Activated naive CD4-positive, alpha-beta T cell treated with Interleukin-2 at 50 U/mL for 16 hours (primary cell): Measurements from ENCODE around the gene PSMA1.
"Not testable (repeated sequence)": the region's sequence is repeated elsewhere in the genome, so short reads cannot be mapped to it uniquely, and the experiment has no call there.

Experiments
- DNase-seq: peaks from one replicate; pipeline ENCODE4 v3.0.0-alpha.2; 2020

Gene PSMA1

DNA sequence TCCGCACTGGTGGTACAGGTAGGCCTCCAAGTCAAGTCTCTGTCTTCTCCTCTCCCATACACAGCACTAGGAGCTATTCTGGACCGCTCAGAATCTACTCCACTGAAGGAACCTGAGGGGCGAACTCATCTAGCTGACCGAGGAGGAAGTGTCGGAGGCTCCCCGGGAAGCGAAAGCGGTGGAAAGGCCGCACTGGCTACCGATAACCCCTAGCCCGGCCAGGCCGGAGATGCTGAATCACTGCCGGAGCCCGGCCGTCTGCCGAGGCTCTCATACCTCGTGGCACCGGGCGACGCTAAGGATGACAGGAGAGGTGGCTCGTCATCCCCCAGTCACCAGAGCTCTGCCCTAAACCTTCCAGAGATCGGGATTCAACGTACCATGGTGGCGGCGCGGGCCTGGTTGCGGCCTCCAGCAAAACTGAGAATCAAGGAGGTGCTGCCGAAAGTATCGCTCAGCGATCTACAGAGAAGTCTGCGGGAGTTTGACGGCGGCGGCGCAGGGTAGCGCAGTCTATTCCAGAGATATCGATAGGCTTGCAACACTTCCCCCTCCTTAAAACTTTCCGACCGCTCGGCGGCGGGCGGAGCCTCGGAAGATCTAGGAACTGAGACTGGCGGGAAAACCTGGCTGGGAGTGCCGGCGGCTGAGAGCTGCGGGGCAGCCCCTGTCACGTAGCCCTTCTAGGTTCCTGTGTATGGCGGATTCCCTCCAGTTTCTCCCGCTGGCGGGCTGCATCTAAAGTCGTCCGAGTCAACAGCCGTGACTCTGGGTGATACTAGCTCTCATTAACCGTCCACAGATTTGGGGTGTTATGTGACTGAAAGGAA is at the start of gene PSMA1:
TSS of gene PSMA1 (minus strand) at position 470 of the 830 bp plus-strand sequence. CDS start at position 383, 87 bp downstream.
- DNase-seq: peak; percentile 94

DNA sequence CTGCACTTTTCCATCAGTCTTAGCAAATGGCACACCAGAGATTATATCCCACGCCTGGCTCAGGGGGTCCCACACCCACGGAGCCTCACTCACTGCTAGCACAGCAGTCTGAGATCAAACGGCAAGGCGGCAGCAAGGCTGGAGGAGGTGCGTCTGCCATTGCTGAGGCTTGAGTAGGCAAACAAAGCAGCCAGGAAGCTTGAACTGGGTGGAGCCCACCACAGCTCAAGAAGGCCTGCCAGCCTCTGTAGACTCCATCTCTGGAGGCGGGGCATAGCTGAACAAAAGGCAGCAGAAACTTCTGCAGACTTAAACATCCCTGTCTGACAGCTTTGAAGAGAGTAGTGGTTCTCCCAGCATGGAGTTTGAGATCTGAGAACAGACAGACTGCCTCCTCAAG is 49.3 kb upstream of the PSMA1 start:
- DNase-seq: peak; percentile 10

DNA sequence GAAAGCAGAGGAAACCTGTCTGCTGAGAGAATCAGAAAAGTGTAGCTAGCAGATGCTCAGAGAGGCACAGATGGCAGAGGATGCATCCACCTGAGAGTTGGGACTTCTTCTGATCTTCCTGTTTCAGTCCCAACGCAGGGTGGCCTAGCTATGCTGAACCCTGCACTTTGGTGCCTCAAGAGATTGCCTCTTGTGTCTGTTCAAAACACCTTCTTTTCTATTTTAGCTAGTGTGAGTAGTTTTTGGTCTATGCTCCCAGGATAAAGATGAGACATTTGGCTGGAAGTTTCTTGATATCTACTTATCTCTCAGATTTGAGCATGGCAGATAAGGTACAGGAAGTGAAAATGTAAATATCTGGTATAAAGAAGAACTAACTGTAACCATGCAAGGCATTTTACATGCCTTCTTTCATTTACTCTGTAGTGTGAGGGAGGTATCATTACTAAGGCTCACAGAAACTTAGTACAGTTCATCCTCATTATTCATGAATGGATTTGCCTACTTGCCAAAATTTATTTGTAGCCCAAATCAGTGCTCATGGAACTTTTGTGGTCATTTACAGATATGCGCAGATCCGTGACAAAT is 47.0 kb upstream of the PSMA1 start:
- DNase-seq: no peak

DNA sequence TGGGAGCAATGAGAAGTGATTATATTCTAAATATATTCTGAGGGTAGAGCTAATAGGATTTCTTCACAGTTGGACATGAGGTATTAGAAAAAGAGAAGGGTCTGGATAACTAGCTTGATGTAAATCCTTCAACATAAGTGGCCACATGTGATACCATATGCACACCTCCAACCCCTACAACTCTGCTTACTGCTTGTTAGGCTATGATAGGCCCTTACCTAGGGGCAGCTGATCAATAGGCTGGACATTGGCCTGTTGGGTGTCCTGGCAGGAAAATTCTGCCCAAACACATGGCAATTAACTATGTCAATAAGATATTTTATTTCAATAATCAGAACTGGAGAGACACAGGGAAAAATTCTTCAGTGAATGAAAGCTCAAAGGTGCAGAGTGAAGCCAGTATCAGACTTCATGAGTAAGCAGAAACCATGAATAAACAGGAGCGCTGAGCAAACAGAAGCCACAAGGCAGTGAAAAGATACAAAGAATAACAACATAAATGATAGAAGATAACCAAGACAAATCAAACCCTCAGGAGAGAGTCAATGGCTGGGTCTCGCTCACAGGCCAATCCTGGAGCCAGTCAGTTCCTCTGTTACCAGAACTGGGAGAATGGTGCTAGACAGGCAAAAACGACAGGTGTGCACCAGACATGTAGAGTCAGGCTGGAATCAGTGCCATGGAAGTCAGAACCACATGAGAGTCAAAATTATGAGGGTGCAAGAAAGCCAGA is 46.3 kb upstream of the PSMA1 start:
- no peak for DNase-seq

DNA sequence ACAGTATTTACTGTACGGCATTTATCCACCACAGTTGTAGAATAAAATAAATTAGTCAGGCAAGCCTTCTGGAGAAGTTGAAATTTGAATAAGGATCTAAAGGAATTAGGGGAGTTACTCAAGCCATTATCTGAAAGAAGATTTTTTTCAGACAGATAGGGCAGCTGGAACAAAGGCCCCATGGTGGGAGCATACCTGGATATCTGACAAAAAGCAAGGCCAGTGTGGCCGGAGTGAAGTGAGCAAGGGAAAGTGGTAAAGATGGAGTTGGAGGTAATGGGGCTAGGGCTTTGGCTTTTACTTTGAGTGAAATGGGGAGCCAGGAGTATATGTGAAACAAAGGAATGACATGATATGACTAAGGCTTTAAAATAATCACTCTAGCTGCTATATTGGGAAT is 45.7 kb upstream of the PSMA1 start:
- no peak for DNase-seq

DNA sequence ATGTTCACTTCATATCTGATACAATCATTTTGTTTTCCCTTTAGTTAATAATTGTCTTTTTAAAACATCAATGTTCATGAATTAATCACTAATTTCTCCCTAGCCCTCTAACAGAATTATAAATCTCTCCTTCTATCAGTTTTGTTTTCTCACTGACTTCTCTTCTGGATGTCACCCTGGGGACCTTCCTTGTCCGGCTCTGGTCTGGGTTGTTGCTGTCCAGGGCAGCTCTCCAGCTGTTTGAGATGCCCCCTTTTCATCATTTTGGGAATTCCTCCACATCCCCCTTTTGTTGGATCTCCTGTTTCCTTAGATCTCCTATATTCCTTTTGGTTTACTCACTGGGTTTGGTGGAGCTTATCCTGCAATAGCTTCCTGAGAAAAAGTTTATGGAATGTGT is 35.6 kb upstream of the PSMA1 start:
- DNase-seq: no peak

DNA sequence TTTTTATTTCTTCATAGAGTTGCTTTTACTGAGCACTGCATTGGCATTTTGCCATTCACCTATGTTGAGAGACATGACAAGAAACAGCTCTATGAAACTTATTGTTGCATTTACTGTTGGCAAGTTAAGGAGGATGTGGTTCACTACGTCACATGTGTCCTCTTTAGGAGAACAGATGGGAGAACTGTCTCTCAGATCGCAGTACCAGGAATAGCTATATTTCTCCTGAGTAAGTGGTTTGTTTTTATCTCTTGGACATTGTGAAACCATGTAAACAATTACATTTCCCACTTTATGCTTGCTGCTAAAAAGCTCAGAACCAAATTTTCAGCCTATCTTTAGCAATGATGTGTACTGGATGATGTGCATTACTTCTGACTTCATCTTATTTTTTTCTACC is 34.8 kb upstream of the PSMA1 start:
- DNase-seq: no peak

DNA sequence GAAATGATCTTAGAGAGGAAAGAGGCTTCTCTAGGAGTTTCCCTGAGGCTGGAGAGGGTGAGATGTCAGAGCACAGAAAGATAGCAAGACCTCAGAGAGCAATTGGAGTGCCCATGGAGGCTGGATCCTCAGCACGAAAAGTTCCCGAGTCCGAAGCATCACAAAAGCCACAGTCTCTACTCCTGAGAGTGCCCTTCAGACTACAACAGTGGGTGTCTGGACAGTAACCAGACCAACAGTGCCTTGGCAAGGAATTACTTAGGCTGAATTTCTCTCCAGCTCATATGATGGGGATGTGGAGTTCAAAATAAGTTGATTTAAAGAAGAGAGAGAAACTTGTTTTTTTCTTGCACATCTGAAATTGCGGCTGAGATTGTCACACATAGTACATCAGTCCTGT is 31.9 kb upstream of the PSMA1 start:
- no peak for DNase-seq

DNA sequence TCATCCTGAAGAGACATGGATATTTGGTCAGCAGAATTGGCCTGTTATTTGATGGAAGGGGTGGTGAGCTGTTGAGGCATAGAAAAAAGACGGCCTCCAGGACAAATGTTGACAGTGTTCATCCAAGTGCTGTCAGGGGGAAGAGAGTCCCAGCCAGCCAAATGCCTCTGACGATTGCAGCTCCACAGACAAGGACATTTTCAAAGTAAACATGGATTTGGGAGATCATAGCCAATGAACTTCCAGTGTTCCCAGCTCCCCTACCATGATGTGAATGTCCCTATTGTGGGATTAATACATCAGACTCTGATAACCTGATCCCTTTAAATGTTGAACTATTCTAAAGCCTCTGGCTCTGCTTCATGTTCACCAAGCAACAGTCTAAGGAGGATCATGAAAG is 31.2 kb upstream of the PSMA1 start:
- DNase-seq: no peak

DNA sequence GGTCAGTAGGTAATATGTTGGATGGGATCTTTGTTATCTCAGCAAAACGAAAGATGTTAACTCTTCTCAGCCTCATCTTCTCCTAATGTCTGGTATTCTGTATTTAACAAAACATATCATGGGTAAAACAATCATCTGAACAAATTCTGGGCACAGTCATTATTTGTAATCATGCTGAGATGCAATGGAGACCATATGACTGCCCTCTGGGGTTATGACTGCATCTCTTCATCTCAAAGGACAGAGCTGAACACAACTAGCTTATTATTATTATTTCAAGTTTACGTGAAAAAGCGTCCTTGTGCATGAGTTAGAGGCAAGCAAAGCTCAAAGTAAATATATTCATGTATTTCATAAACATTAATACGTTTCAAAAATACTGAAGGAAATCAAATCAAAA is 29.7 kb upstream of the PSMA1 start:
- no peak for DNase-seq

DNA sequence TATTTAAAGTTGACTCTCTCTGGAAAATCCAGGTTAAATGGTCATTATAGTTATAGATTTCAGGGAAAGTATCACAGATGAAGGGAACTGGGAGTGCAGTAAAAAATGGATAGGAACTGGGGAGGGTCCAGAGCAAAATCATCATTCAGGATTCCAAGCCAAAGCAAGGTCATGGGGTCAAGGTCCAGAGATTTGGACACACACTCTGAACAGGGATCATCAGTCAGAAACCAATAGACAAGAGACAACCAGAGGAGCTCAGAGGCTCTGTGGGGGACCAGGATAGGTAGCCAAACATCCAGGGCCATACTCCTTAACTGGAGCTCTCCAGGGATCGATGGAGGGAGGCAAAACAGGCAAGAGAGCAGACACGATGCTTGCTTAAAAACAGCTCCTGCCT is 27.3 kb upstream of the PSMA1 start:
- DNase-seq: no peak

DNA sequence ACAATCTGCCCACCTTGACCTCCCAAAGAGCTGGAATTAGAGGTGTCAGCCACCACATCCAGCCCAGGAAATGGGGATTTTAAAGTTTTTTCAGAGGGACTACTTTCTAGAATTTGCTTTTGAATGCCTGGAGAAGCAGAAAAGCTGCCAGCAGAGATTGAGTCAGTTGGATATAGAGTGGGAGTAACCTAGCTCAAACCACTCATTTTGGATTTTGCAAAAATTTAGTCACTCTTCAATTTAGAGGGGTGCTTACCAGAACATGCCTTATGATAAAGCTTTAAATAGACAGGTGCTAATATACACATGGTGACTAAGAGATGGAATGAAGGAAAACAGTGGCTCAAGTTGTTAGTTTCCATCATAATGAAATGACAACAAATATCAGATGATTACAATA is 26.5 kb upstream of the PSMA1 start:
- no peak for DNase-seq

DNA sequence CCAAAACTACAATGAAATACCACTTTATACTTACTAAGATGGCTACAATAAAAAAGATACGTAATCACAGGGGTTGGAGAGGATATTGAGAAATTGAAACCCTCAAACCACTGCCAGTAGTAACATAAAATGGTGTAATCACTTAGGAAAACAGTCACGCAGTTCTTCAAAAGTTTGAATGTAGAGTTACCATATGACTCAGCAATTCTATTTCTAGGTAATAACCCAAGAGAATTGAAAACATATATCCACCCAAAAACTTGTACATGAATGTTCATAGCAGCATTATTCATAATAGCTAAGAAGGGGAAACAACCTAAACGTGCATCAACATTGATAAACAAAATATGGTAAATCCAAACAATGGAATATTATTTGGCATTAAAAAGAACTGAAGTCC is 24.4 kb upstream of the PSMA1 start:
- no peak for DNase-seq

DNA sequence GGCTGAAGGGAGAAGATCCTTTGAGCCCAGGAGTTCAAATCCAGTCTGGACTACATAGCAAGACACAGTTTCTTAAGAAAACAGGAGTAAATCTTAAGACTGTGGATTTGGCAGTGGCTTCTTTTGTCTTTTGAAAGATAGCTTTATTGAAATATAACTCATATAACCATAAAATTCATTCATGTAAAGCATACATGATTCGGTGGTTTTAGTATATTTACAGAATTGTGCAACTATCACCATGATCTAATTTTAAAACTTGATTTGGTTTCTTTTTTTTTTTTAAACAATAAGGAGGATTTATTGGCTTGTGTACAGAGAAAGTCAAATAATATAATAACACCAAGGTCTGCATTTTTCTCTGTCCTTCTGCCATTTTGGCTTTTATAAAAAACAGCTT is 23.1 kb upstream of the PSMA1 start:
- DNase-seq: no peak

DNA sequence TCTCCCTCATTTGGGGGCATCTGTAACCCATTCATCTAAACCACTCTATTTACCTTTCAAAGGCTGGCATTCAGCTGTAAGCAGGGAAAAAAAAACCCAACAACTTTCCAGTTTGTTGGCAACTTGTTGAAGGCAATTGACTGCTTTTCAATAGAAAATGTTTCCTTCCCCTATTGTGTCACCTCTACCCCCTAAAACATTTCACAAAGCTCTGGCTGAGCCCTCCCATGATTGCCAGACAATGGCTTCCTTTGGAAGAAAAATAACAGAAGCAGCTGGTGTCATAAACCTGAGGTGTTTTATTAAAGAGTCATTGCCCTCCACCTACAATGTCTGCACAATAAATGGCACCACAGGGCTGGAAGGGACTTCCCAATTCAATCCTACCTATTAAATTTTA is 22.1 kb upstream of the PSMA1 start:
- DNase-seq: no peak

DNA sequence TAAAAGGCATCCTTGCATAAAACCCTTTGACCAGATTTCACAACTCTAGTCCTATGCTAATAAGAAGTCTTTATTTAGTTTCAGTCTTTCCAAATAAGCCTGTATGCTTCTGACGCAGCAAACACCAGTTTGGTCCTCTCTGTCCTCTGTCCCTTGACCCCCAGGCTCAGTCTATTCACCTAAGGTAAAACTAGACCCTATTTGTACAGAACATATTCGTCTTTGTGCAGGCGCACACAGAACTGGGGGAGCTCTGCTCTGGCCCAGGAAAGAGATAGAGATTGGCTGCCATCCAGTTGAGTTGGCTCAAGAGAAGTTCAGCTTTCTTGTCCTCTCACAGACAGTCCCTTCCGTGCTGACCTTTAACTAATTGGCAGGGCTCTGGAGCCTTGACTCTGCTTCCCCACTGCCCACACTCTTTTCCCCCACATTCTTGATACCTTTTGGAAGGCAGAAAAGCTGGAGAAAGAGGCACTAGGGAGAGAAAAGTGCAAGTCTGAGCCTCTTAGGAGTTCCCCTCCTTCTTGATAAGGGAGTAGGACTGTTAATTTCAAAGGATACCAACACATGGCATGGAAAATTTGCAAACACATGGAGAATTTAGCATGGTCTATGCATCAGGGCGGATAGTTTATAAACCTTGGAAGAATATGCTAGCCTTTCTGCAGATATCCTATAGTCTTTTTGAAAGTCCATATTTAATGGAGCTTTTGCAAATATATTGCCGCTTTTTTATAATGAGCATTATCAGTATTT is 21.2 kb upstream of the PSMA1 start:
- DNase-seq: no peak

DNA sequence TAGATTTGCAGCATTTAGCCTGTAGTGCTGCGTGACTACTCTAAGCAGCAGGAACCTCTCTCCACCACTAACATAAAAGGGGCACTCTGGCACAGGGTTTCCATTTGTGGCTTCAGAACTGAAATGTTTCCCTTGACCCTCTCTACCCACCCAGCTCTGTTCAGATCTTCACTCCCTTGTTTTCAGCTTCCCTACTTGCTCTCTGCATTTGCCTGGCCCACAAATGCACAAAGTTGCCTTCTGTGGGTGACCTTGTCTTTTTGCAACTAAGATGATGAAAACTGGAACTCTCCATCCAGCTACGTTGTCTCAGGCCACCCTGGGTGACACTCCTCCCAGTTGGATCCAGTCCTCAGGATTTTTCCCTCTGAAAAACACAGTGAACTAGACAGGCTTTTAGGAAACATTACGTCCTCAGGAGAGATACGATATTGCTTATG is 19.8 kb upstream of the PSMA1 start:
- no peak for DNase-seq

DNA sequence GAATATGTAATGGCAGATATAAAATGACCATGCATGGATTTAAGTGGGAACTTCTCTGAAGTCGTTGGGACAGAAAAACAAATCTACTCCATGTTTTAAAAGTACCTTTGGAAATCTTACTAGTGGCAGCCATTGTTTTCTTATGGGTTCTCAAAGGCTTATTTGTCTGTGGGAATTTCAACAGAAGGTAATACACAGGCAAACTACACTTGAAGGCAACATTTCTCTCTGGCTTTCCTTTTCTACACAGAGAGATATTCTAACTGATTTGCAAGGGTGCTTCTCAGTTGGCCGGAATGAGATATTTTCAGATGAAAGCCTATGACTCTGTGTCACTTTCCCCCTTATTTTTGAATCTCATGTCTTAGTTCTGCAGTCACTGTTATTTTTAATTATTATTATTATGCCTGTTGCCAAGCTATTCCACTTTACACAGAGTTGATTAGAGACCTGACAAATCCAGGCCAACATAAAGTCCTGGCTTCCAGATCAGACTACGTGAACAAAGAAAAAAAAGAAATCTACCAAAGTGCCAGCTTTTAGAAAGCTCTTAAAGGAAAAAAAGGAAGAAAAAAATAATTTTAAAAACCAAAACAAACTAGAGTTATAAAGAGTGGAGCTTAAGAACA is 18.9 kb upstream of the PSMA1 start:
- no peak for DNase-seq

DNA sequence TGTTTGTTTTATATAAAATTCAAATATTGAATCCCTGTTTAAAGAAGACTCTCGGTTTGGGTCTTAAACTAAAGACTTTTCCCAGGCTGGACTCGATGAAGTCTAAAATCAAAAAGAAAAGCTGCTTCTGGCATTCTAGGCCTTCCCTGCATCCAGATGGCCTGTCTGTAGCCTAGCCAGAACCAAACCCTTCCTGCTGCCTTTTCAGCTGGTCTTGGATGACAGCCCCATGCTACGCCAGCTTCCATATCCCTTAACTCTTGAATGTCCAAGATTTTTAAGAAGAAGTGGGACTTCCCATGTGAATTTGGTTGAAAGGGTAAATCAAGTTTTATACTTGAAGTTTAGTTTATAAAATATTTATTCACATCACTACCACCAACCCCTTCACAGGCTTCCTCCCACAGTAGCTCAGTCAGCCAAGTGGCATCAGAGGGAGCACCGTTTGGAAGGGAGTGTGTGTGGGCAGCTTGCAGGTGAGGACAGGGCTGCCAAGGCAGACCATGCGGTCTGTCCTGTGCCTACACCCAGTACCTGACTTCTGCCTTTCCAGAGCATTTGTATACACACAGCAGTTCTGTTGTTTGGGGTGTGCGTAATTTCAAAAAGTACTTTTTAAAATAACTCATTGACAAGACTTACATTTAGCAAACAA is 18.2 kb upstream of the PSMA1 start:
- DNase-seq: no peak

DNA sequence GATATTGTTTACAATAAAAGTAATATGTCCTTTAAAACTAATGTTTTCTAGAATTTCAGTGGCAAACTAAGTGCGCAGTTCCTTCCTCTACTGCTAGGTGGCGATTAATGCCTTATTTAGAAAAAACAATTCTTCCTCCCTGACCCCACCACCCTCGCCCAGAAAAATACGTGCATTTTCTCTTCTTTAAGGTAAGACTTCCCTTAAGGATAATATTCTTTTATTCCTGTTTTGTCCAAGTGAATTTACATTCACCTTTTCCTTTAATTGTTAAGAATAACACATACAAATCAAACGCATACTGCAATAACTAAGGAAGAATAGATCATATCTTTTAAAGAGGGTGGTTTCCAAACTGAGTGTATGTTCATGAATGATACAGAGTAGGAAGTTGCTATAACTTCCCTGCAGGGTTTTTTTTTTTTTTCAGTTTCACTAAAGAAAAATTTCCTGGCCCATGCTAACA is 17.0 kb upstream of the PSMA1 start:
- peak; percentile 40 for DNase-seq

DNA sequence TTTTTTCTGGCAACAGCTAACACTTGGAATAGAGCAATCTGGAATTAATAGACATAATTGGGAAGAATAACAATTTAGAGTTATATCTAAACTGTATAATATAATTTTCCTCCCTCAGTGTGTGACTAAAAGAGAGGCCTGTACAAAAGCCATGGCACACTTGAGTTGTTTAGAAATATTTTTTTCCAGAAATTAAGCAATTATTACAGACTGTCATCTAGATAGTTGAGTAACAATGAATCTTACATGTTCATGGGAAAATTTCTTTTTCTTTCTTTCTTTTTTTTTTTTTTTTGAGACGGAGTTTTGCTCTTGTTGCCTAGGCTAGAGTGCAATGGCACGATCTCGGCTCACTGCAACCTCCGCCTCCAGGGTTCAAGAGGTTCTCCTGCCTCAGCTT is 15.0 kb upstream of the PSMA1 start:
- DNase-seq: not testable (repeated sequence)

DNA sequence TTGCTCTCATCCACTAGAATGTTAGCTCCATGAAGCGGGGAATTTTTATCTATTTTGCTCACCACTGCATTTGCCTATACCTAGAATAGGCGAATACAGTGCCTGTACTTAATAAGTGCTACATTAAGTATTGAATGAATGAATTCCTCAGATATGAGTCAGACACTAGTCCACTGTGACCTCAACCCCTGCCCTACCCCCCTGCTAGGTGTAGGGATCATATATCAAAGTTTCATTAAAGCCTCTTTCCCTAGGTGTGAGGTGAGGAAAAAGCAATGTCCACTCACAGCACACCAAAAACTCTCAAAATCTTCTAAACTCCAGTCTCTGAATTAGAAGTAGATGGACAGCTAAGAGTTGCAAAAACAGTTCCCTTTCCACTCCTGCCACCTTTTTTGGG is 9.8 kb upstream of the PSMA1 start:
- DNase-seq: no peak
